Measurements from ENCODE around the gene SPPL2C.

SPPL2C gene

DNA sequence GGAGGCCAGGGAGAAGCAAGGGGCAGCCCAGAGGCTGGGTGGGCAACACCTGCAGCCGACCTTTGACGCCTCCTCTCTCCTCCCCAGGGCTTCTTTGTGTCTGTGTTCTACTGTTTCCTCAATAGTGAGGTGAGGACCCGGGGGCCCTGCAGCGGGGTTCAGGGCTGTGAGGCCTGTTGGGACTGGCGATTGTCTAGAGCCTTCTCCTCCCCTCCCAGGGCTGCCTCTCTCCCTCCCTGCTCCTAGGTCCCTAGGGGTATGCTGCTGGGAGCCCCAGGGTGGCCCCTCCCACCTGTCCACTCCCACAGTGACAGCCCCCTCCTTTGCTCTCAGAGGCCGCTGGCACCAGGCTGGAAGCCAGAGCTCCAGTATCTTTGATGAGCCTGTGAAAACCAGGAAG lies 10.8 kb upstream of the SPPL2C start:
- no peak for DNase-seq

DNA sequence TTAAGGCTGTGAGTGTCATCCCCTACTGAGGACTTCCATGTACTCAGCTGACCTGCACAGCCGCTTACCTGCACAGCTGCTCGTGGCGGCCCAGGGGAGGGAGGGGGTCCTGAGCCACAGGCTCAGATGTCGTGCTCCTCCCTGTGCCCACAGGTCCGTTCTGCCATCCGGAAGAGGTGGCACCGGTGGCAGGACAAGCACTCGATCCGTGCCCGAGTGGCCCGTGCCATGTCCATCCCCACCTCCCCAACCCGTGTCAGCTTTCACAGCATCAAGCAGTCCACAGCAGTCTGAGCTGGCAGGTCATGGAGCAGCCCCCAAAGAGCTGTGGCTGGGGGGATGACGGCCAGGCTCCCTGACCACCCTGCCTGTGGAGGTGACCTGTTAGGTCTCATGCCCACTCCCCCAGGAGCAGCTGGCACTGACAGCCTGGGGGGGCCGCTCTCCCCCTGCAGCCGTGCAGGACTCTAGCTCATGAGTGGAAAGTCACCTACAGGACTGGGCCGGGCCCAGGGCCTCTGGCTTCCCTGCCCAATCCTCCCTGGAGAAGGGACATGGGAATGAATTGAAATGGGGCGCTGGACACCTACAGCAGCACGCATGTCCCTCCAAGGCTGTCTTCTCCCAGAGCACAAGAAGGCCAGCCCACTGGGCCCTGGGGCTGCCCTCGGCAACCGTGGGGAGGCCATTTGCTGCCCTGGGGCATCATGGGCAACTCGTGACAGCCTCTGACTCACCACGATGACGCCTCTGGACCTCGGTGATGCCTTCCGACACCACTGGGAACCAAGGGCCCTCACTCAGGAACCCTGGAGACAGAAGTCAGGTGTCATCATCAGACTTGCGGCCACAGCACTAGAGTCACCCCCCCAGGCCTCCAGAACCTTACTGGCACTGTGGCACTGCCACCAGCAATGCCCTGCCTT lies 9.9 kb upstream of the SPPL2C start:
- DNase-seq, result no peak

DNA sequence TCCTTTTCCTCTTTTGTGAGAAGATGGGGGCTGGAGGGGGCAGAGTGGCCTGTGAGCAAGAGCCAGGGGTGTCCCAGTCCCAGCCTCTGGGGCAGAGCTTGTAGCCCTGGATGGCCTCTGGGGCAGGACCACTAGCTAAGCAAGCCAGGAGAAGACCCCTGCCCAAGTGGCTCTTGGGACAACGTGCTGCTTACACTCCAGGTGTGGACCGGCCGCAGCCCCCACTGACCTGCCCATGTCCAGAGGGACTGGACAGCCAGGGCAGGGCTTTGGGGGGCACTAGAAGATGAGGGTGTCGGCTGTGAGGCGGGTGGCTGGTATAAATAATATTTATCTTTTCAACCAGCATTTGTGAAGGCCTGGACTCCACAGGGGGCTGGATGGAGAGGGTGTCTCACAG lies 9.2 kb upstream of the SPPL2C start:
- no peak for DNase-seq

DNA sequence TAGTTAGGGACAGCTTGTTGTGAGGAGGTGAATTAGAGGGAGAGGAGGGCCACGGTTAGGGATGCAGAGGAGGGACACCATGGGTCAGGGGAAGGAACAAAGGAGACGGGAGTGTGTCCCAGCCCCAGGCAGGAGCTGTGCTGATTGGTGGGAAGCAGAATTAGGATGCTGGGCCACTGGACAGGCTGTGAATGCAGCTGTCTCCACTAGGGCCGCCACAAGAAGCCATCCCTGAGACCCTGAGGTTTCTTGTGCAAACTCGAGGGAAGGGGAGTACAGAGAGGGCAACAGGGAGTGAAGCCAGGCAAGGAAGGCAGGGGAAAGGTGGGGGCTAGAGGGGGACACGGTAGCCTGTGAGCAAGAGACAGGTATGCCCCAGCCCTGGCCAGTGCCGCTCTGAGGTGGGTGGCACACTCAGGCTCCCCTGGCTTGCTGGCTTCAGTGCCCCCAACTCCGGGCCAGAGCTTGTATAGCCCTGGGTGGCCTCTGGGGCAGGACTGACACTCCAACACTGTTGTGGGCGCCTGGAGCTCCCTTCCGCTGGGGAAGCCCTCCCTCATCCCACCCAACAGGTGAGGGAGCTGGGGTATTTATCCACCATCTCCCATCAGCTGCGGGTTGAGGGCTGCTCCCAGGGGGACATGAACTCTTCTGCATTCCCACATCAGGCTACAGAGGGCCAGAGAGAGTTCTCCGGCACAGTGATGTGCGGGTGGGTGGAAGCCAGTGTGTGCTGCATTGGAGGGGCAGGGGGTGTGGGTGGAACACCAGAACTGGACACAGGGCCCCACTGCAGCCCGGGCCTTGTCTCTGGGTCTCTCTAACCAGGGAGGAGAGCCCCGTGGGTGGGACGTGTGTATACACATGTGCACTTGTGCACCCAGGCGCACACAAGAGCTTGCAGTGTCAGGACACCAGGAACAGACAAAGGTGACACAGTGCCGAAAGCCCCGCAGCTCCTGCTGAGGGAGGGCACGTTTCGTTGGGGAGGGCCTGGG lies 8.3 kb upstream of the SPPL2C start:
- no peak for DNase-seq

DNA sequence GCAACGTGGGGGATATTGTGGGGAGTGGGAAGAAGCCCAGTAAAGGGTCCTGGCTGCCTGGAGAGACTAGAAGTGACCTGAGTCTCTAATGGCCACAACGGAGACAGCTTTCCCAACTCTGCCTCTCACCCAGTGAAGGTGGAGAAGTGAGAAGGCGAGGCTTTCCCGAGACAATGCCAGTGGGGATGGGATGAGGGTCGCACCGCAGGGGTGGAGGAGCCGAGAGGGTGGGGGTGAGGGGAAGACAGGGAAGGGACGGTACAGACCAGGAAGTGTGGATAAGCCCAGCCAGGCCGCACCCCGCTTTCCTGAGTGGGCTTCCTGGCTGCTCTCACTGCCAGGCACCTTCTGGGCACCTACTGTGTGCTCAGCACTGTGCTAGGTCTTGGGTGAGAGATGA lies 7.5 kb upstream of the SPPL2C start:
- no peak for DNase-seq

DNA sequence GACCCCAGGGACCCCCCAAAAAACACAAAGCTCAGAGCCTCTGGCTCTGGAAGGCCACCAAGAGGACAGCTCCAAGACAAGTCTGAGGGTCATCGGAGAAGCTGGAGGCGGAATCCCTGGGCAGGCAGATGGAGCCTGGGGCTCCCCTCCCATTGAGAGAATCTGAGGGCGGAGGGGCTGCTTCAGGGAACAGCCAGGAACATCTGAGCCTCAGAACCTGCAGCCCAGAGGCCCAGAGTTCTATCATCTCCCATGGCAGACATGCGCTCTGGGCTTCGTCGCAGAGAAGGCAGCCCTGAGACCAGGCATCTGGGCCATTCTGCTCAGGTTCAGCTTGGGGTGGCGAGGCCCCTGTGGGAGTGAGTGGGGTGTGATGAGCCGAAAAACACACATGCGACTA lies 7.1 kb upstream of the SPPL2C start:
- DNase-seq, result no peak

DNA sequence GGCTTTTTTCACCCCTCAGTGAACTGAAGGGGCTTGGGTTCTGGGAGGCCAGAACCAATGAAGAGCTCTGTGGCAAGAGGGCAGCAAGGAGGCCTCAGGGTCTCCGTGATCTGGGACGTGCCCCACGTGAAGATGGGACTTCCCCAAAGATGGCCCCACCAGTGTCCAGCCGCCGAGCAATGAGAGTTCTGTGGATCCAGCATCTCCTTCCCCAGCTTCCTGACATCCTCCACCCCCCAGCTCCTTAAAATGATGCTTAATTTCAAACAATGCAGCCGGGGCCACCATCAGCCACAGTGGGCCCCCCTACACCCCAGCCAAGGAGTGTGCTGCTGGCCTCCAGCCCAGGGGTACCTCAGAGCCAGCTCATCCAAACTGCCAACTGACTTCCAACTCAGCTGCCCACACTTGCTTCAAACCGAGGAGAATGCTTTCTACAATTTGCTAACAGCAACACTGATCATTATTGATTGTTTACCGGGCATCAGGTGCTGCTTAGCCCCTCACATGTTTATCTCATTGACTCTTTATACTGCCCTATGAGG lies 5.9 kb upstream of the SPPL2C start:
- DNase-seq, result peak in 1 of 14 donors; percentile 26

DNA sequence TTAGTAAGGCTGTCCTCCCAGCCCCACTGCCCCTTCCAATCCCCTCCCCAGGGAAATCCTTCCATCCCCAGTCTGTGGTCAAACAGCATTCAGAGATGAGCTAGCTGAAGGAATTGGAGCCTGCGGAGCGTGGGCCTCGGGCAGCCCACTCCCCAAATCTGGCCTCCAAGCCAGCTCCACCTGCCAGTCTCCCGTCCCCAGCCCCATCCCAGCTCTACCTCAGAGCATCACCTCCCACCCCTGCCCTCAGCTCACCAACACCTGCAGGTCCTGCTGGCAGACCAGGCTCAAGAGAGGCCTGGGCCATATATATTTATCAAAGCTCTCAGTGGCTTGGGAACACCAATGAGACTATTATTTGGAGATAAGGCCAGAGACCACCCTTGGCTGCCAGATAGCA lies 5.2 kb upstream of the SPPL2C start:
- no peak for DNase-seq

DNA sequence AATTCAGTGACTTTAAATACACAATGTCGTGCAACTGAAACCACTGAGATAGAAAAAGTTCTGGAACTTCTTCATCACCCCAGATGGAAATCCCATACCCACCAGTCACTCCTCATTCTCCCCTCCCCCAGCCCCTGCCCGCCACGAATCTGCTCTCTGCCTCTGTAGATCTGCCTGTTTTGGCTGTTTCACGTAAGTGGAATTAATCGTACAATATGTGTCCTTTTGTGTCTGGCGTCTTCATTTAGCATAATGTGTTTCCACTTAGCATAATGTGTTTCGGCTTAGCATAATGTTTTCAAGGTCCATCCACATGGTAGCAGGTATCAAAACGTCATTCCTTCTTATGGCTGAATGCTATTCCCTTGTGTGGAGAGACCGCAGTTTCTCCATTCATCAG lies 3.5 kb upstream of the SPPL2C start:
- peak in 1 of 14 donors; percentile 49 for DNase-seq

DNA sequence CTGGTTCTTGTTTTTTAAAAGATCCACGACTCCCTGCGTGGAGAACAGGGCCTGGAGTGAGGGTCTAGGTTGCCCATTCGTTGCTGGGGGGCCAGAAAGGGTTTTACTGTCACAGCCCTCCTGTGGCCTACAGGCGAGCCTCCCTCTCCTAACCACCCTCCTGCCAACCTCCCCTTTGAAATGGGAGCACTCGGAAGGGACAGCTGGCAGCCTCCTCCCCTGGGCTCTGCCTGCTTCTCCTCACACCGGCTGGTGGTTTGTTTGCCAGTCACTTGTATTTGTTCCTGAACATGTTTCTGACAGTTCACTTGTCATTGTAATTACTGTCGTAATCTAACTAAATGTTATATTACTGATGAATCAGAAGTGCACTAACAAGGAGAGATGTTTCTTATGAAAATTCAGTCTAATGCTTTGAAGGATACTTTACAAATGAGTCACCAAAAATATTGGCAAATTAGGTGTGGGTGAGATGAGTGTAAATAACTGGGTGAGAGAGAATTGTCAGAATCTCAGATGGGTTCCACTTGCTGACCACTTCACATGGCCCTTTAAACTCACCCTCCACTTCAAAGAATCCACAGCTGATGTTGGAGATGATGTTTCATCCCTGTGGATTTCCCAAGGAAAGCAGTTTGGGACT lies 2.7 kb upstream of the SPPL2C start:
- DNase-seq, result peak in 2 of 14 donors; percentile 11 to 88

DNA sequence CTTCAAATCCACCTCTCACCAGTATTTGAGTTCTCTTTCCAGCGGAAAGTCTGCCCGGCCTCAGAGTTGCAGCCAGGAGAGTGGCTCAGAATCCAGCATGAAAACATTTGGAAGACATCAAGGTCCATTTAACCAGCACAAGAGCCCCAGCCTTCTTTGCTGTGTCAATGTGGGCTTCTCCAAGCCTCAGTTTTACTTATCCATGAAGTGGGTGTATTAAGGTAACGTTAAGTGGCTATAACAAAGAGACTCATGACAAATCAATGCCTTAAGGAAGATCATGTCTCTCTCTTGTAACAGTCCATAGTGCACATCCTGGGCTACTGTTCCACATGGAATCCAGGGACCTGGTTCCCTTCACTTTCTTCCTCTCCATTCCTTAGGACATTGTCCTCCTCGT lies 959 bp upstream of the SPPL2C start:
- DNase-seq, result no peak

DNA sequence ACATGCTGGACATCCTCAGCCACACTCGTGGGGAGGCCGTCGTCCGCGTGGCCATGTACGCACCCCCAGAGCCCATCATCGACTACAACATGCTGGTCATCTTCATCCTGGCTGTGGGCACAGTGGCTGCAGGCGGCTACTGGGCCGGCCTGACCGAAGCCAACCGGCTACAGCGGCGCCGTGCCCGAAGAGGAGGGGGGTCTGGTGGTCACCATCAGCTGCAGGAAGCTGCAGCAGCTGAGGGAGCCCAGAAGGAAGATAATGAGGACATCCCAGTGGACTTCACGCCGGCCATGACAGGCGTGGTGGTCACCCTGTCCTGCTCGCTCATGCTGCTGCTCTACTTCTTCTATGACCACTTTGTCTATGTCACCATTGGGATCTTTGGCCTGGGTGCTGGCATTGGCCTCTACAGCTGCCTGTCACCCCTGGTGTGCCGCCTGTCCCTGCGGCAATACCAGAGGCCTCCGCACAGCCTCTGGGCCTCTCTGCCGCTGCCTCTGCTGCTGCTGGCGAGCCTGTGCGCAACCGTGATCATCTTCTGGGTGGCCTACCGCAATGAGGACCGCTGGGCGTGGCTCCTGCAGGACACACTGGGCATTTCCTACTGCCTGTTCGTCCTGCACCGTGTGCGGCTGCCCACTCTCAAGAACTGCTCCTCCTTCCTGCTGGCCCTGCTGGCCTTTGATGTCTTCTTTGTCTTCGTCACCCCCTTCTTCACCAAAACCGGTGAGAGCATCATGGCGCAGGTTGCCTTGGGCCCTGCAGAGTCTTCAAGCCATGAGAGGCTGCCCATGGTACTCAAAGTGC lies 900 bp downstream of the SPPL2C start:
- no peak for DNase-seq

DNA sequence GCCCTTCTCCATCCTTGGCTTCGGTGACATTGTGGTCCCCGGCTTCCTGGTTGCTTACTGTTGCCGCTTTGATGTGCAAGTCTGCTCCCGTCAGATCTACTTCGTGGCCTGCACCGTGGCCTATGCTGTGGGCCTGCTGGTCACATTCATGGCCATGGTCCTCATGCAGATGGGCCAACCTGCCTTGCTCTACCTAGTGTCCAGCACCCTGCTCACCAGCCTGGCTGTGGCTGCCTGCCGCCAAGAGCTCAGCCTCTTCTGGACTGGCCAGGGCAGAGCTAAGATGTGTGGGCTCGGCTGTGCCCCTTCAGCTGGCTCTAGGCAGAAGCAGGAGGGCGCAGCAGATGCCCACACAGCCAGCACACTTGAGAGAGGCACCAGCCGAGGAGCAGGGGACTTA lies 1.5 kb downstream of the SPPL2C start:
- no peak for DNase-seq

DNA sequence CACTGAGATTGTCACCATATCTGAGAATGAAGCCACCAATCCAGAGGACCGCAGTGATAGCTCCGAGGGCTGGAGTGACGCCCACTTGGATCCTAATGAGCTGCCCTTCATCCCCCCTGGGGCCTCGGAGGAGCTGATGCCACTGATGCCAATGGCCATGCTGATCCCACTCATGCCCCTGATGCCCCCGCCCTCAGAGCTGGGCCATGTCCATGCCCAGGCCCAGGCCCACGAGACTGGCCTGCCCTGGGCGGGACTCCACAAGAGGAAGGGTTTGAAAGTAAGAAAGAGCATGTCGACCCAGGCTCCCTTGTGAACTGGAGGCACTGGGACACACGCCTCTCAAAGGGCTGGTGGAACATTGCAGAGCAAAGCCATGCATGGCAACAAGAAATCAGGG lies 2.0 kb downstream of the SPPL2C start:
- DNase-seq, result no peak

DNA sequence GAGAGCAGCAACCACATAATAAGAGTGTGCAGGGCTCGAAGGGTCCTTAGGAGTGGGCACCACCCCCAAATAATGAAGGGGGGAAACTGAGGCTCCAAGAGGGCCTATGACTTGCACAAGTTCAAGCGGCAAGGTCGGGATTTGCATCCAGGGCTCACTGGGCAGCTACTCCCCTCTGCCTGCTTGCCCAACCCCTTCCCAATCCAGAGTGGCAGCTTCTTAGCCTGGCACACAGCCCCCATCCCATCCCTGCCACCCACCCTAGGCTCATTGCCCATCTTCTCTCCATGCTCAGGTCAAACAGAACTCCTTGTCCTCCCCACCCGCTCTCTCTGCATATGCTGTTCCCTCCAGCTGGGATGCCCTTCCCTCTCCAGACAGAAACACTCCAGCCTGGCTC lies 2.4 kb downstream of the SPPL2C start:
- no peak for DNase-seq

DNA sequence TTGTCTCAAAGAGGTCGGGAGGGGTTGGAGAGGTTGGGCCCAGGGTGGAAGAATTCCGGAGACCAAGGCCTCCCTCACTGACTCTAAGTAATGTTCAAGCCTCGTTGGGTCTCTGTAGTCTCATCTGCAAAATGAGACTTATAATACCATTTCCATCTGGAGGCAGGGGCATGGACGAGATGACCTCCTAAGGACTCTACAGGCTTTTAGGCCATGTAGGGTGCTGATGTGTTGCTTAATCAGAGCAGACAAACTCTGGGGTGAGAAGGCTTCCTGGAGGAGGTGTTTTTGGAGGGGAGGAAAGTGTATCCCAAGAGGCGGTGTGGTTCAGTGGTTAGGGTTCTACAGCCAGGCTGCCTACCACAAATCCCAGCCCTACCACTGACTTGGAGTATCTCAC lies 3.1 kb downstream of the SPPL2C start:
- no peak for DNase-seq

DNA sequence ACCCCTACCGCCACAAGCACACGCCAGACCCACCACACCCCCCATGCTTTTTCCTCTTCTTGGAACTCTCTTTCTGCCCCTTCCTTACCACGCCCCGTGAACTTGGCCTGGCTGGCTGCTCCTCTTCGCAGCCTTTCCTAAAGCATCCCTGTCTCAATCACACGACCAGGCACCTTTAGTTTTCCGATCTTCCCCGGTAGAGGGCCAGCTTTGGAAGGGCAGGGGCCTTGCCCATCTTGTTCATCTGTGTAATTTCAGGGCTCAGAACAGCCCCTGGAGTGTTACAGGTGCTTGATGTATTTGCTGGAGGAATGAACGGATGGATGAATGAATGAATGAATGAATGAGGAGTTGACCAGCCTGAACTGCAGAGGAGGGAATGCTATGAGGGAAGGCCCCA lies 3.7 kb downstream of the SPPL2C start:
- DNase-seq, result no peak

DNA sequence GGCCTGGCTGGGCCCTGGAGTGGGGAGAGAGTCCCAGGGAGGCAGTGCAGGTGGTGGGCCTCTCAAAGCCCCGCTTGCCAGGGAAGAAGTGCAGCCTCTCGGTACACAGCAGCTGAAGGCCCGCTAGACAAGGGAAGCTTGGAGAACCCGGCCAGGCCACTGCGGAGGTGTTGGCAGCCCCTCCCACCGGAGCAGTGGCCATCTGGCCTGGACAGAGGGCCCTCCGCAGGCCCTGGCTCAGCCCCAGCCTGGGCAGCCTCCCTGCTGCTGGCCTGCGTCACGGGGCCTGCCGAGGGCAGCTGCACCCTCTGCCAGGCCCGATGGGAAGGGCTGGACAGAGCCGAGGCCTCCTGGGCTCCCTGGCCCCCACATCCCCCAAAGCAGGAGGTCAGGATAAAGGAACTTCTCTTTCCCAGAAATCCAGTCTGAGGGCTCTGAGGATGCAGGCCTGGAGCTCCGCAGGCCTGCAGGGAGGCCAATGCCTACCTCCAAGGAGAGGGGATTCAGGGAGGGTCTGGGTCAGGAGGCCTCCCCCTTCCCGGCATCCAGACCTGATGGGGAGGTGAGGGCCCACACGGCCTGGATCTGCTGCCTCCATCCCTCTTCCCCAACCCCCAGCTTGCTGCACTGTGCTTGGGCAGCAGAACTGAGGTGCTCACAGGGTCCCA lies 4.3 kb downstream of the SPPL2C start:
- peak in 12 of 14 donors; percentile 26 to 96 (median 54) for DNase-seq

DNA sequence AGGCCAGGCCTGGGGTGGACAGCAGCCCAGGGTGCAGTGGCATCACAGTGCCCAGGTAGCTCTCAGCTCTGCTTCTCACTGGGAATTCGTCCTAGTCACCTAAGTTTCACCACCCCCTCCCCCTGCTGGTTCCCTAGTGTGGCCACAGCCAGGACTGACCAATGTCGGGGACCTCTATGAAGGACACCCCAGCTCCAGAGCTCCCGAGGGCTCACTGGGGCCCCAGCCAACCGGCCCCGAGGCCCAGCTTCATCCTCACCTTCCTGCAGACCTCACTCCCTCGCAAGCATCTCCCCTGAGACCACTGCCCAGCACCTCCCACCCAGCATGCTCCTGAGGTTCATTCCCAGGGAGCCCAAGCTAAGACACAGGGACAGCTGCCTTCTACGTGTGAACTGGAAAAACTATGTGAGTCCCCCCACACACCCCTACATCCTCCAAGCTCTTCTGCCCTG lies 4.9 kb downstream of the SPPL2C start:
- DNase-seq, result no peak

DNA sequence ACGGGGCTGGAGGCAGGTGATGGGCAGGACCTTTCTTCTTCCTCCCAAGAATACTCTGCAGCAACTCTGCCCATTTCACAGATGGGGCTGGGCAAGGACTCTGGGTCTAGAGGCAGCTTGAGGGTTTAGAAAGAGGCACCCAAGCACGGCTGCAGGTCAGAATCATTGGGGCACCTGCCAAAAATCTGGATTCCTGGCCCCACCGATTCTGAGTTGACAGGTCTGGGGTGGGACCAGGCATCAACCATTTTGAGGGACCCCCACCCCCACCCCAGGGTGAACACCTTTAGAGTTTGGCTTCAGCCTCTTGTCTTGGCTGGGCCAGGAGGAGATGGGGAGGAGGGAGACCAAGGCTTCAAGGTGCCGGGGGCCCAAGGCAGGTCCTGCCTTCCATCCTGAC lies 5.3 kb downstream of the SPPL2C start:
- DNase-seq, result no peak

DNA sequence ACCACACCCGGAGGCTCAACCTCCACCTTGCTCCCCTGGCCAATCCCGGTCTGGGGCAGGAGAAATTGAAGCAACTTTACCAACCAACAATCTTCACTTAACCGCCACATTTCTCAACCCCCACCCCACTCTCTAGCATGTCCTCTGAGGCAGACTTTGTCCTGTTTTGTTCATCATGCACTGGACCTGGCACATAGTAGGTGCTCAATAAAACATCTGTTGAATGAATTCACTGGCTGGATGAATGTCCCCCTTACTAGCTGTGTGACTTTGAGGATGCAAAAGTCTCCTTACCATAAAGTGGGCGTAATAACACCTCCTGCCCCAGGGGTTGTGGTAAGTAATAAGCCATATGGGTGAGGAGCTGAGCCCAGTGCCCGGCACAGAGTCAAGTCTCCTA lies 5.8 kb downstream of the SPPL2C start:
- no peak for DNase-seq

All from C1 segment of cervical spinal cord (tissue), 14 donors.